Stimulated activated CD8-positive, alpha-beta memory T cell treated with anti-CD3 and anti-CD28 coated beads, Interleukin-15, amount 100 ng/mL, for 24 hours (primary cell): Measurements from ENCODE around the gene ANKRD33B.

Experiments
- DNase-seq: peaks from one replicate; pipeline ENCODE4 v3.0.0-alpha.2; 2020; ENCODE audit warnings: low read depth

Gene ANKRD33B

GRCh38 chr5:10678244-10678643 is 114.4 kb downstream of the ANKRD33B start:
- DNase-seq, result no peak

GRCh38 chr5:10679336-10679988 is 115.6 kb downstream of the ANKRD33B start:
- no peak for DNase-seq

DNA sequence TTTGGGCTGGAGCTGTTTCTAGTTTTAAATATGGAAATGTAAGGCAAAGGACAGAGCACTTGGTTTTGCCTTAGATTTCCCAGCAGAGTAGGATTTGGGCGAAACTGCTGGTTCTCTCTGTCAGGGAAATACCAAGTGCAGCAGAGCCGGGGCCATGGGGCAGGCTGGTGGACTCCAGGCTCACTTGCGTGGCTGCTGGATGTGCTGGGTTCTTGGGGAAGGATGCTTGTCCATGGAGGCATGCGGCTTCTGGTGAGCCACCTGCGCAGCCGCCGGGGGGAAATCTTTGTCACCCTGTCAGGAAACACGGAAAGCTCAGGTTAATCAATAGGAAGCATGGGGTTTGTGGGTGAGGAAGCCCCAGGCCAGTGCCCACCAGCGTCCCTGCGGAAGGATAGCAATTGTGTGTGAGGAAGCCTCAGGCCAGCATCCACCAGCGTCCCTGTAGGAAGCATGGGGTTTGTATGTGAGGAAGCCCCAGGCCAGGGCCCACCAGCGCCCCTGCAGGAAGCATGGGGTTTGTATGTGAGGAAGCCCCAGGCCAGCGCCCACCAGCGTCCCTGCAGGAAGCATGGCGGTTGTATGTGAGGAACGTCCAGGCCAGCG is 117.1 kb downstream of the ANKRD33B start:
- no peak for DNase-seq

DNA sequence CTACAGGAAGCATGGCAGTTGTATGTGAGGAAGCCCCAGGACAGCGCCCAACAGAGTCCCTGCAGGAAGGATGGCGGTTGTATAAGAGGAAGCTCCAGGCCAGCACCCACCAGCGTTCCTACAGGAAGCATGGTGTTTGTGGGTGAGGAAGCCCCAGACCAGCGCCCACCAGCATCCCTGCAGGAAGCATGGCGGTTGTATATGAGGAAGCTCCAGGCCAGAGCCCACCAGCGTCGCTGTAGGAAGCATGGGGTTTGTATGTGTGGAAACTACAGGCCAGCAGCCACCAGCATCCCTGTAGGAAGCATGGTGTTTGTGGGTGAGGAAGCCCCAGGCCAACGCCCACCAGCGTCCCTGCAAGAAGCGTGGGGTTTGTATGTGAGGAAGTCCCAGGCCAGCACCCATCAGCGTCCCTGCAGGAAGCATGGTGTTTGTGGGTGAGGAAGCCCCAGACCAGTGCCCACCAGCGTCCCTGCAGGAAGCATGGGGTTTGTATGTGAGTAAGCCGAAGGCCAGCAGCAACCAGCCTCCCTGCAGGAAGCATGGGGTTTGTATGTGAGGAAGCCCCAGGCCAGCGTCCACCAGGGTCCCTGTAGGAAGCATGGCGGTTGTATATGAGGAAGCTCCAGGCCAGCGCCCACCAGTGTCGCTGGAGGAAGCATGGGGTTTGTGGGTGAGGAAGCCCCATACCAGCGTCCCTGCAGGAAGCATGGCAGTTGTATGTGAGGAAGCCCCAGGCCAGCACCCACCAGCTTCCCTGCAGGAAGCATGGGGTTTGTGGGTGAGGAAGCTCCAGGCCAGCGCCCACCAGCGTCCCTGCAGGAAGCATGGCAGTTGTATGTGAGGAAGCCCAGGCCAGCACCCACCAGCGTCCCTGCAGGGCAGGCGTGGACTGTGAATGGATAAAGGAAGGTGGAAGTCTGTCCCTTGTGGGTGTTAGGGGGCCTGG is 118.1 kb downstream of the ANKRD33B start:
- DNase-seq, result no peak

DNA sequence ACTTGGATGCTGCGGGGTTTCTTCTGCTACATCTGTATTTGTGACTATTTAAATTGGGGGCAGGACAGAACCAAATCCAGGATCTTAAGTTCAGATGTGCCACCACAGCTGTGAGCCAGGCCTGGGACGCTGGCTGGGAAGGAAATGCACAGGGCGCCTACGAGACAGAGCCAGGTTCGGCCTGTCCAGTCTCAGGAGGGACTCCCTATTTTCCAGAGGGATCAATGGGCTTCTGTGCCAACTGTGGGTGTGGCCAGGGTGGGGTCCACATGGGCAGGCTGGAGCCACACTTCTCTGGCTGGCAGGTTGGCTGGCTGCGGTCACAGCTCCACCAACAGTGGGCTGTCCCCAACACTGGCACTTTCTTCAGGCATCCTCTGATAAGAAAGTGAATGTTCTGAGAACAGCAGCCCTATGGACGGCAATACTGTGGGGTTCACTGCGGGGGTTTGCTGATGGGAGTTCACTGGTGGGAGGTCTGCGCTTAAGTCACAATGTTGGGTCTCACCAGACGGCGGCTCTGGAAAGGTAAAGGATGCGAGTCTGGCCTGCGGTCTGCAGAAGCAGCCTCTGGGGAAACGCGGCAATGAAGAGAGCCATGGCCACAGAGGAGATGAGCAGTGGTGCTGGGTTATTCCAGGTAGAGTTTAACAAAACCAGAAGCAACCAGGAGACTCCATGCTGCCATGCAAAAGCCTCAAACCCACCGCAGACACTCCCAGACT is 119.1 kb downstream of the ANKRD33B start:
- DNase-seq, result no peak

DNA sequence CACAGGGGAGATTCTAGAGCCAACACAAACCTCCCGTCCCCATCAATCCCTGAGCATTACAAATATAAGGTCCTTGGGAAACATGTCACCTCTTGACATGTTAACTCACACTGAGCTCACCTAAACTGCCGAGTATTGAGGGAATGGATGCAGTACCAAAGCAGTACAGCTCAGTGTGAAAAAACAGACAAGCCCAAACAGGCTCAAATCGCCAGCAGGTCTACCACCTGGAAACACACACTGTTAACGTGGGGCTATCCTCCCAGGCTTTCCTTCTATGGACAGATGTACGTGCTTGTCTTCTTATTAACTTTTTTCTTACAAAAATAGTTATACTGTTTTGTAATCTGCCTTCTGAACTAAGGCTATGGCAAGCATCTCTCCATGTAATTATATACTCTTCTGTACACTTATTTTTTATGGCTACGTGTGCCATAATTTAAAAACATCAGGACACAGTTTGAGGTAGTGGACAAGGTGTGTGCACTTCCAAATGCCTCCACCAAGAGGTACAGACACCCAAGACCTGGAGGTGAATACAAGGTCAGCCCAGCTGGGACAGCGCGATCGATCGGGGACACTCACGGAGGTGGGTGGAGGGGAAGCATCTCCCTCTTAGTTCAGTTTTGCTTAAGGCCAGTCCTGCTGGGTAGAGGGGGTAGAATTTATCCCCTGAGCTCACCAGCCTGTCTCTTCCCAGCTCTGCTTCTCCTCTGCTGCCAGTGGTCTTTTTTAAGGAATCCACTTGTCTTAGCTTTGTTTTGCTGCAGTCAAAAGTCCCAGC is 120.6 kb downstream of the ANKRD33B start:
- no peak for DNase-seq

- DNase-seq, result no peak
Observed at GRCh38 chr5:10685115-10685521, 121.2 kb downstream of the ANKRD33B start.

DNA sequence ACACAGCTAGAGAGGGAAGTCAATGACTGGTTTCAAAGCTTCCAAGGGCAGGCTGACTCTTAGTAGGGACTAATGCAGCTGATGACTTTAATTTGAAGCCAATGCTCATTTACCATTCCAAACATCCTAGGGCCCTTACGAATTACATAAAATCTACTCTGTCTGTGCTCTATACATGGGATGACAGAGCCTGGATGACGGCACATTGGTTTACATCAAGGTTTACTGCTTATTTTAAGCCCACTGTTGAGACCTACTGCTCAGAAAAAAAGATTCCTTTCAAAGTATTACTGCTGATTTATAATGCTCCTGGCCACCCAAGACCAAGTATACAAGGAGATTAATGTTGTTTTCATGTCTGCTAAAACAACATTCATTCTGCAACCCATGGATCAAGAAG is 123.0 kb downstream of the ANKRD33B start:
- DNase-seq, result no peak

DNA sequence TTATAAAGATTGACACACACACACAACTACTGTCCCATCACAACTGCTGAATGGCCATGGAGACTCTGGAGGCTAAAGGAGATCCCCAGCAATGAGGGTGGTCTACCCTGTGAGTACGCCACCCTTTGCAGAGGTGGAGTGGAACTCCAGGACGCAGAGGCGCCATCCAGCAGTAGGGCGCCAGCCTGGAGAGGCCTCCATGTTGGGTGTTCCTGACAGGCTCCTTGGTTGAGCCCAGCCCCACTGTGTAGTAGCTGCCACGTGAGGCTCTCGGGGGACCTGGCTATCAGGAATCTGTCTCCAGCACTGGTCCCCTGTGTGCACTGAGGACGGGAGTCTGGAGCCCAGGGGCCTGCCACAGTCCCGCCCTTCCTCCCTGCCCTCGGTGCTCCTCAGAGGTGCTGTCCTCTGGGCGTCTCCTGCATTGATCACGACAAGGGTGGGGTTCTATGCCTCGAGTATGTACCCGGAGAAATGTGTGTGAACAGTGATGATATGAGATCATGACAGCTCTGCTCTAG is 124.8 kb downstream of the ANKRD33B start:
- DNase-seq, result no peak

DNA sequence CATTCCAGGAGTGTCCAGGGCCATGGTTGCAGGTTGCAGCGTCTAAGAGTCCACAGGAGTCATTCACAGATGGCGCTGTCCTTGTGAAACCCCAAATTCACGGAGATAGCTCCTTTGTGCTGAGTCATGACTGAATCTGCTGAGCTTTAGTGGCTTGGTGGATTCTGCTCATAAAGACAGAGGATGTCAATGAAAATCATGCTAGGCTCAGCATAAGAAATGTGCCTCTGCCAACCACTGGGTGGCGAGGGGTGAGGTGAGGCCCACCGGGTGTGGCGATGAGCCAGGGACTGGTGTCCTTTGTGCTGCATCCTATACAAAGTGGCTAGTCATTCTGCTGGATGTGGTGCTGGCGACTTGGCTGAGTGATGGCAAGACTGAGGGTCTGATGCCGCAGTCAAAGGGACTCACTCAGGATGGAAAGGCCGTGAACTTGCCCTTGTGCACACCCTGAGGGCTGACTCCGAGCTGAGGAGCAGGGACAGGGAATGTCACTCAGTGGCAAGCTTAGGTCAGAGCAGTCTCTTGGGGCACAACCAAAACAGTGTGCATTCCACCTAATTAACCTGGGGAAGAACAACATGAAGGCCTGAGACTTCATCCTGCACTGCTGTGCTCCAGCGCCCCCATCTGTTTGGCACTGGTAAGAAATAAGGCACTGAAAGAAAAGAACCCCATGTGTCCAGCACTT is 125.7 kb downstream of the ANKRD33B start:
- DNase-seq, result no peak

DNA sequence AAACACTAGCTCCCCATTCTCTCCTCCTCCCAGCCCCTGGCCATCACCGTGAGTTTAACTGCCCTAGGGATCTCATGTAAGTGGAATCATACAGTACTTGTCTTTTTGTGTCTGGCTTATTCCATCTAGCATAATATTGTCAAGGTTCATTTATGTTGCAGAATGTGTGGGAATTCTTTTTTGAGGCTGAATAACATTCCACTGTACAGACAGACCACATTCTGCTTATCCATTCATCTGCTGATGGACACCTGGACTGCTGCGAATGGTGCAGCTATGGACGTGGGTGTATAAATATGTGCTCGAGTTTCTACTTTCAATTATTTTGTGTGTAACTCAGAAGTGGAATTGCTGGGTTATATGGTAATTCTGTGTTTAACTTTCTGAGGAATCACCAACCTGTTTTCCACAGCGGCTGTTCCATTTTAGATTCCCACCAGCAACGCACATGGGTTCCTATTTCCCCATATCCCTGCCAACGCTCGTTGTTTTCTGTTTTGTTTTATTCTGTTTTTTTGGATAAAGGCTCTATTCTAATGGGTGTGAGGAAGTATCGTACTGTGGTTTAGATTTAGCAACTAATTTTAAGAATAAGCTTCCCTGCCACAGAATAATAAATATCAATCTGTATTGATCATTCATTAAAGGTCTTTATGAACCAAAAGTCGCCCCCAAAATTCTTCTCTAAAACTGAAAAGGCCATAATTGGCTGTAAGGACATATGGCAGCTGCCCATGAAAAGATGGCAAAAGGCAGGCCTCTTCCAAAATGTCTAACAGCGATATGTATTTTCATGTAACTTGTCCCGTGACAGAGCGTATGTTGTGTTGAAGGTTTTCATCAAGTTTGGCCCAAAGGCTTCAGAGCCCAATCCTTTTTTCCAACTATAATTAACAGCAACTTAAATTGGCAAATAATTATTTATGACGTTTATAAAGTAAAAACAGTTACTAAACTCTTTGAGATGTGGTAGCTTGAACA is 126.9 kb downstream of the ANKRD33B start:
- DNase-seq, result no peak

DNA sequence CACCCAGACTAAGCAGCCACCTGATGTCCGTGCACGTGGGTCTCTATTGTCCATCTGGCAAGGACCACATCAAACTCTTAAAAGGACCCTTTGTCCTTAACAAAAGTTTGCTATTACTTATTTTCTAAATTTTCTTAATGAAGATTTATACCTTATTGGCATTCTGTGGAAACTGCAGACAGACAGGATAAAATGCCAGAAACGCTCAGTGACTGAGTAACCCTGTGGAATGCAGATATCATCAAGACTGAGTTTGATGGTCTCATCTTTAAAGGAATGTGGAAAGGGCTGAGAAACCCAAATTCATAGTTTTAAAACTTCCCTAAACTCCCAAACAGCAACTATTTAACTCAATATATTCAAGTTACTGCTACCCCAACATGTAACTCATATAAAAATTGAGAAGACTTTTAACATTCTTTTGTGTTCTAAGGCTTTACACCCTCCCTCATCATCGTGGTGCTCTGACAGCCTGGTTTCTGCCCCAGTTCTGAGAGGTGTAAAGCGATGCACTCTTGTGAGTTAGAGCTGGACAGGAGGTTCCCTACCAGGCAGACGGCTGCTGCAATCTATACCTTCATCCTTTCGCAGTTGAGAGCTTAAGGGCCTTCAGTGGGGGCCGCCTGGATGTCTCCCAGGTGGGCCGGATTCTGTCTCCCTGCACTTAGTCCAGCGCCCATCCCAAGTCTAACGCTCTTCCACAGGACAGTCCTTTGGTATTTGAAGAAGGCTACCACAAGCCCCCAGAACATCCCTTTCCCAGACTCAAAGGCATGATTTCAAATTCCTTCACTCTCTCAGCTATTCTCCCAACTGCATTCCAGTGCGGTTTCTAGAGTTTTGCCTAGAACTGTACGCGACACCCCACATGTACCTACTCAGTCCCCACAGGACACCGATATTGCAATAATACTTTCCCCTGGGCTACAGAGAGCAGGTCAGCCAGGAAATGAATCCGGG is 128.2 kb downstream of the ANKRD33B start:
- no peak for DNase-seq

DNA sequence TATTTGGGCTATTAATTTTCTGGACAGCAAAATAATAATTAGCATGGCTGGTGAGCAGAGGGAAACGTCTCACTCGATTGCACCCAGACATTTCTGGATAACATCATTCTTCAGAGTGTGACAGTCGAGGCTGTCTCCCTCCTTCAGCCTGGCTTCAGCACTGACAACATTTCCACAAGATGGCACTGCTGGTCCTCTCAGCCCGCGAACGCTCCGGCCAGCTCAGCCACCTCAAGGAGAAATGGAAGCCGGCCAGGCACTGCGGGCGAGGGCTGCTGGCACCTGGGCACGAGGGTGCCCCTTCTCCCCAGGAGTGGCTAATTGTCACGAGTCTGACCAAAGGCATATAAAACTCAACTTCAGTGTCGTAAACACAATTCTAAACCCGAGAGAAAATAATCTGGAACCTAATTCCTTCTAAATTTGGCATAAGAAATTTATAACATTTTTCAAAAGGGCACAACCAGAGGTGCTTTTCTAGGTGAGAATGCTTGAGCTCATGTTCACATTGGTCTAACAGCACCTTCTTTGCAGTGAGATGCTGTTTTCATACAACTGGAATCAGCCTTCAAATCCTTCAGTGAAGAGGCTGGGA is 131.3 kb downstream of the ANKRD33B start:
- no peak for DNase-seq

DNA sequence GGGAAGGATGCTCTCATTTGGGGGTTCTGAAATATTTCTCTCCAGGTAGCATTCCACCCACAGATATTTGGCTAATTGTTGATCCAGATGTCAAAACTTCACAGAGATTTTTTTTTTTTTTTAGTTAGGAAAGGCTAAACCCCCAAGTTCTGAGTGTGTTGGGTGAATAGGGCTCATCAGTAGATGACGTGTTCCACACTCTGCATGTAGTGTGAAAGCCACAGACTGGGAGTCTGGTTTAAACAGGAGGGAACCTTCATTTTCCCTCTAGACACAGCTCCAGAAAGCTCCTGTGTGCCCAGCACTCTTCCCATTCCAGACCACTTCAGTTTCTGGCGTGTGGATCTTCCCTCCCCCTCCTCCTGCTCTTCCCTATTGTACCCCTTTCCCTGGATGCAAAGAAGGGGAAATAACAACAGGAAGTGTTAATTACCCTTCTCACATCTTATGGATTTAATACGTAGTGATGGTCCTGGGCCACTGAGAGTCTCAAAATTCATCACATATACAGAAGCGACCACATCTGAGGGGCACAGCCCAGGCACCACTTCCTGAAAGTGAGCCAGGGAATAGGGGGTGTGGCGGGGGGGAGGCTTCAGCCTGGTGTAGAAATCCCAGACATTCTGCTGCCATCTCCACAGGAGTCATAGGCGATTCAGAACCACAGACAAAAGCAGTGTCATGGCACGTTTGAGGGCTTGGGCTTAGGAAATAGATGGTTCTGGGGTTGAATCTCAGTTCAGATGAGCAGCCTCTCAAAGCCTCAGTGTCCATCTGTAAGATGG is 132.1 kb downstream of the ANKRD33B start:
- DNase-seq, result no peak

DNA sequence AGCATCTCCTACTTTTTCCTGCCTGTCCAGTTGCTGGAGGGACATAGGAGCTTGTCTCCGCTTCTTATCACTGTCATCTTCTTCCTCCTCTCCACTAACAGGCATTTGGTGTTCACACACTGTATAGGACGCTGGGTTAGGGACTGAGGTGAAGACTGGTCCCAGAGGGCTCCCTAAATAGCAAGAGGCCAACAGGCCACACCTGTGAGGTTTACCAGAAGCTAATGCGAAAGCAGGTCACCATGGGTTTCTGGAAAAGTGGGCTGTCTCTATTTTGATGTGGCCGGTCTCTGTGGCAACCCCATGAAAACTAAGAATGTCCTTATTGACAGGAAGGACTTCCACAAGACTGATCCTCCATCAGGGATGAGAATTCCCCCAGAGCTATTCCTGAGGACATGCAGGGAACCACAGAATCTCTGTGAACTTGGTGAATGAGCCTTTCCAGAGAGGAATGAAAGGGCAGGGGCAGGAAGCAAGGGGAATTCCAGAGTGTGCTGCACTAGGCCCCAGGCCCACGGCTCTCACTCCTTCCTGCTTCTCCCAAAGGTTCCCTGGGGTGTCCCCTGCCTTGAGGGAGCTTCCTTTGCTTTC is 135.5 kb downstream of the ANKRD33B start:
- no peak for DNase-seq

GRCh38 chr5:10699987-10700386 is 136.1 kb downstream of the ANKRD33B start:
- DNase-seq, result no peak

- DNase-seq, result no peak
Observed at GRCh38 chr5:10700516-10700915, 136.6 kb downstream of the ANKRD33B start.
